GM18519 (cell line): Measurements from ENCODE around the gene TMEM163.
"Not testable (repeated sequence)": the region's sequence is repeated elsewhere in the genome, so short reads cannot be mapped to it uniquely, and the experiment has no call there.

ENCODE experiments used
- ATAC-seq: cut with Tn5 transposase; IDR thresholded peaks from one replicate; pipeline ENCODE4 v1.9.1; 2021; ENCODE audit warnings: mild to moderate bottlenecking, moderate library complexity; ENCODE audit not compliant: unreplicated experiment, low FRiP score

TMEM163 gene

GRCh38 chr2:134623796-134624195 is 95.0 kb downstream of the TMEM163 start:
- peak; percentile 98 for ATAC-seq

GRCh38 chr2:134623046-134623445 is 95.8 kb downstream of the TMEM163 start:
- ATAC-seq, result no peak

- ATAC-seq, result no peak
These were observed 96.7 kb downstream of the TMEM163 start for GRCh38 chr2:134621939-134622705.

- no peak for ATAC-seq
These were observed 99.5 kb downstream of the TMEM163 start for GRCh38 chr2:134619250-134619649.

GRCh38 chr2:134615480-134615879 is 103.3 kb downstream of the TMEM163 start:
- ATAC-seq, result not testable (repeated sequence)

GRCh38 chr2:134611316-134611715 is 107.5 kb downstream of the TMEM163 start:
- ATAC-seq, result no peak

- no peak for ATAC-seq
These were observed 107.9 kb downstream of the TMEM163 start for GRCh38 chr2:134610871-134611270.

GRCh38 chr2:134609924-134610513 is 108.8 kb downstream of the TMEM163 start:
- no peak for ATAC-seq

GRCh38 chr2:134603966-134604365 is 114.8 kb downstream of the TMEM163 start:
- ATAC-seq, result no peak

- no peak for ATAC-seq
These were observed 116.1 kb downstream of the TMEM163 start for GRCh38 chr2:134602666-134603065.

- no peak for ATAC-seq
These were observed 117.5 kb downstream of the TMEM163 start for GRCh38 chr2:134601264-134601663.

GRCh38 chr2:134600208-134600607 is 118.6 kb downstream of the TMEM163 start:
- no peak for ATAC-seq

GRCh38 chr2:134599236-134599635 is 119.6 kb downstream of the TMEM163 start:
- no peak for ATAC-seq

GRCh38 chr2:134594399-134594798 is 124.4 kb downstream of the TMEM163 start:
- no peak for ATAC-seq

GRCh38 chr2:134593519-134593918 is 125.3 kb downstream of the TMEM163 start:
- no peak for ATAC-seq

- no peak for ATAC-seq
These were observed 126.4 kb downstream of the TMEM163 start for GRCh38 chr2:134592377-134592776.

GRCh38 chr2:134591526-134591925 is 127.3 kb downstream of the TMEM163 start:
- no peak for ATAC-seq

GRCh38 chr2:134590679-134591078 is 128.1 kb downstream of the TMEM163 start:
- ATAC-seq, result no peak

- not testable (repeated sequence) for ATAC-seq
These were observed 129.4 kb downstream of the TMEM163 start for GRCh38 chr2:134589171-134590083.

- no peak for ATAC-seq
These were observed 130.2 kb downstream of the TMEM163 start for GRCh38 chr2:134588556-134588955.

GRCh38 chr2:134586326-134586965 is 132.4 kb downstream of the TMEM163 start:
- ATAC-seq, result no peak
